HG03066 (cell line): ENCODE measurements around the gene CNTNAP1.
"Not testable (repeated sequence)": the region's sequence is repeated elsewhere in the genome, so short reads cannot be mapped to it uniquely, and the experiment has no call there.

ENCODE experiments used
- ATAC-seq: cut with Tn5 transposase; IDR thresholded peaks from one replicate; pipeline ENCODE4 v1.9.1; 2021; ENCODE audit warnings: low read depth; ENCODE audit not compliant: unreplicated experiment

CNTNAP1 gene

GRCh38 chr17:42681976-42682721, at the start of gene CNTNAP1:
CNTNAP1 (plus strand) TSS chr17:42682531; CDS start chr17:42682830, 299 bp downstream.
- ATAC-seq: no peak

GRCh38 chr17:42632949-42633444, 49.3 kb upstream of the CNTNAP1 start:
- ATAC-seq: no peak

GRCh38 chr17:42639525-42640113, 42.7 kb upstream of the CNTNAP1 start:
- no peak for ATAC-seq

GRCh38 chr17:42640121-42640520, 42.2 kb upstream of the CNTNAP1 start:
- no peak for ATAC-seq

GRCh38 chr17:42642336-42642735, 40.0 kb upstream of the CNTNAP1 start:
- no peak for ATAC-seq

- ATAC-seq: no peak
Measured at GRCh38 chr17:42647778-42648177, 34.6 kb upstream of the CNTNAP1 start.

- no peak for ATAC-seq
Measured at GRCh38 chr17:42651392-42651791, 30.9 kb upstream of the CNTNAP1 start.

- no peak for ATAC-seq
Measured at GRCh38 chr17:42653179-42654124, 28.9 kb upstream of the CNTNAP1 start.

GRCh38 chr17:42655528-42655927, 26.8 kb upstream of the CNTNAP1 start:
- no peak for ATAC-seq

- no peak for ATAC-seq
Measured at GRCh38 chr17:42657824-42658588, 24.3 kb upstream of the CNTNAP1 start.

- ATAC-seq: no peak
Measured at GRCh38 chr17:42659079-42659931, 23.0 kb upstream of the CNTNAP1 start, which contains the start of gene TUBG2. TUBG2 (plus strand) TSS chr17:42659284; CDS start chr17:42659504, 220 bp downstream.

GRCh38 chr17:42659932-42660274, 22.4 kb upstream of the CNTNAP1 start:
- not testable (repeated sequence) for ATAC-seq

- ATAC-seq: no peak
Measured at GRCh38 chr17:42660692-42661345, 21.5 kb upstream of the CNTNAP1 start.

- ATAC-seq: no peak
Measured at GRCh38 chr17:42665581-42666001, 16.7 kb upstream of the CNTNAP1 start.

- ATAC-seq: not testable (repeated sequence)
Measured at GRCh38 chr17:42666126-42666525, 16.2 kb upstream of the CNTNAP1 start.

- no peak for ATAC-seq
Measured at GRCh38 chr17:42667088-42667951, 15.0 kb upstream of the CNTNAP1 start.

- no peak for ATAC-seq
Measured at GRCh38 chr17:42669705-42669976, 12.7 kb upstream of the CNTNAP1 start.
